HepG2 (cell line): ENCODE measurements around the gene SMAD3. TPM values are rescaled to one million over a fixed set of nuclear protein-coding genes. Genes with fewer than 3 reads are reported as not detected.

Experiments used
- ATAC-seq: fragments of 200-7000 bp; cut with Tn5 transposase; 3 replicates; pipeline ENCODE4 v1.9.1; 2020; ENCODE audit warnings: mild to moderate bottlenecking, moderate library complexity
- BruUV-seq: library from RNA; stranded (reverse); fragments of 400-500 nt; replicated peaks from 2 replicates; lab custom pipeline; 2021; lab: Mats Ljungman, UMichigan
- CTCF ChIA-PET: fragments of 300-600 bp; formaldehyde crosslinking; extraction: SDS; loops from one replicate; lab custom pipeline; 2021; ENCODE audit warnings: low total read pairs, inconsistent platforms, low intra/inter-chr PET ratio; lab: Yijun Ruan, JAX
- POLR2A ChIA-PET: fragments of 350-600 bp; sonication (Branson Sonifier 250); formaldehyde crosslinking; loops from one replicate; lab custom pipeline; 2020; ENCODE audit warnings: antibody characterized with exemption, inconsistent platforms; lab: Yijun Ruan, JAX
- DNase-seq: peaks from one replicate; pipeline ENCODE4 v3.0.0-alpha.2; 2015; ENCODE audit warnings: low spot score
- FAIRE-seq: peaks from 3 replicates; lab custom pipeline; 2011; peaks lifted over from hg19 to GRCh38; lab: Jason Lieb, UNC
- H2AFZ ChIP-seq: one replicate; pipeline ENCODE4 v1.6.1; 2011; ENCODE audit warnings: low read length, inconsistent platforms
- H3K27ac ChIP-seq: fragments of 300-600 bp; 3 replicates; pipeline ENCODE4 v1.8.0; 2011; ENCODE audit warnings: mixed run types, mild to moderate bottlenecking, mixed read lengths, low read length, inconsistent platforms; ENCODE audit not compliant: insufficient read depth; ENCODE audit errors: extremely low read length
- H3K27me3 ChIP-seq, 2 experiments: fragments of 200-600 bp in 1 of 2; 2 replicates in 1 of 2; 3 replicates in 1 of 2; pipeline versions ENCODE4 v1.6.0 to v1.8.0; 2011; ENCODE audit warnings: low read length in 2 of 2, mild to moderate bottlenecking in 2 of 2, moderate library complexity in 2 of 2, inconsistent platforms in 1 of 2; ENCODE audit not compliant: insufficient read depth in 2 of 2, control insufficient read depth in 1 of 2
- H3K36me3 ChIP-seq, 2 experiments: fragments of 200-600 bp in 1 of 2; replicated peaks in 1 of 2; 2 replicates in 1 of 2; 3 replicates in 1 of 2; pipeline versions ENCODE4 v1.5.1 to v1.8.0; 2011; ENCODE audit warnings: low read length in 2 of 2, inconsistent platforms in 1 of 2; ENCODE audit not compliant: insufficient read depth in 2 of 2, control insufficient read depth in 1 of 2
- H3K4me1 ChIP-seq: 2 replicates; pipeline ENCODE4 v1.5.1; 2012; ENCODE audit warnings: low read length, inconsistent platforms; ENCODE audit not compliant: insufficient read depth
- H3K4me2 ChIP-seq: 2 replicates; pipeline ENCODE4 v1.6.0; 2011; ENCODE audit warnings: low read depth, low read length, inconsistent platforms
- H3K4me3 ChIP-seq, 3 experiments: fragments of 200-600 bp in 1 of 3; sonication (generic), shearing (Covaris generic) in 1 of 3; replicated peaks in 1 of 3; 2 replicates each; pipeline ENCODE4 v1.5.1; 2011 to 2016; ENCODE audit warnings: low read length in 3 of 3, inconsistent platforms in 2 of 3, low read depth in 2 of 3, mild to moderate bottlenecking in 2 of 3, control low read depth in 1 of 3, mixed read lengths in 1 of 3; ENCODE audit not compliant: insufficient read depth in 1 of 3
- H3K79me2 ChIP-seq: one replicate; pipeline ENCODE4 v1.6.1; 2011; ENCODE audit warnings: low read length, inconsistent platforms; ENCODE audit not compliant: insufficient read depth
- H3K9ac ChIP-seq: 2 replicates; pipeline ENCODE4 v1.6.0; 2011; ENCODE audit warnings: mild to moderate bottlenecking, low read depth, low read length, inconsistent platforms; ENCODE audit not compliant: insufficient read depth
- H3K9me3 ChIP-seq: 2 replicates; pipeline ENCODE4 v1.5.1; 2012; ENCODE audit warnings: mild to moderate bottlenecking, low read length
- H4K20me1 ChIP-seq: 2 replicates; pipeline ENCODE4 v1.6.0; 2011; ENCODE audit warnings: inconsistent platforms, mild to moderate bottlenecking, low read length, moderate library complexity; ENCODE audit not compliant: insufficient read depth
- CEBPB ChIP-seq: IDR thresholded peaks from 2 replicates; pipeline ENCODE4 v1.6.1; 2011; ENCODE audit warnings: low read depth, low read length, improper control_type of control experiment, borderline replicate concordance
- NR2F1 ChIP-seq, 2 experiments: fragments of 450-650 bp in 1 of 2; formaldehyde crosslinking in 1 of 2; IDR thresholded peaks; 2 replicates each; pipeline versions ENCODE4 v1.5.0 to v1.6.1; 2016 to 2020; ENCODE audit warnings: mild to moderate bottlenecking in 1 of 2, missing compliant biosample characterization in 1 of 2, missing genetic modification reagents in 1 of 2, moderate library complexity in 1 of 2
- RBAK ChIP-seq: sonication (generic); formaldehyde crosslinking; IDR thresholded peaks from 2 replicates; pipeline ENCODE4 v1.5.1; 2020; ENCODE audit warnings: mild to moderate bottlenecking, missing genetic modification reagents
- ZNF101 ChIP-seq: sonication (generic); formaldehyde crosslinking; IDR thresholded peaks from 2 replicates; pipeline ENCODE4 v1.4.0; 2020; ENCODE audit warnings: mild to moderate bottlenecking, low read depth, missing genetic modification reagents, borderline replicate concordance
- WGBS: methylation state at CpG from one replicate; pipeline ENCODE4 v1.1.6; 2017; ENCODE audit warnings: low lambda C conversion rate; 5-methylcytosine and 5-hydroxymethylcytosine counted together
- in situ Hi-C: cut with HindIII; loops from 2 replicates; pipeline ENCODE4 v1.10.0; 2017; ENCODE audit warnings: low pct_unique_long_range_greater_than_20kb; ENCODE audit not compliant: extremely low pct_ligation_motif_present
- intact Hi-C: fragments of 100-400 bp; cut with micrococcal nuclease; formaldehyde crosslinking; loops from one replicate; pipeline ENCODE4 v1.10.0; 2022; ENCODE audit not compliant: unreplicated experiment
- polyA plus RNA-seq, 8 experiments: library from polyadenylated mRNA; depleted of rRNA in 3 of 8; stranded (reverse) in 7 of 8; unstranded in 1 of 8; fragments of >200 nt; fragmentation: Illumina TruSeq in 4 of 8; extraction: Trizol in 4 of 8; gene quantifications; 2 replicates each; pipeline versions ENCODE4 v1.2.1 to v1.2.3, GENCODE V29; 2011 to 2016; ENCODE audit warnings: low read depth in 4 of 8, missing spikeins in 1 of 8, mixed read lengths in 1 of 8; ENCODE audit not compliant: insufficient read depth in 1 of 8
- total RNA-seq, 5 experiments: library from RNA; depleted of rRNA; stranded (reverse); fragments of >200 nt; fragmentation: Illumina TruSeq; extraction: Trizol; gene quantifications; 2 replicates each; pipeline ENCODE4 v1.2.3, GENCODE V29; 2016; ENCODE audit warnings: low read depth in 1 of 5

SMAD3 gene
- total and polyA plus RNA-seq, 2 of the 13 experiments (the other 11 are each of a cell fraction or from before 2014, with no cell fraction given), result 8.6 to 56.3 TPM

DNA sequence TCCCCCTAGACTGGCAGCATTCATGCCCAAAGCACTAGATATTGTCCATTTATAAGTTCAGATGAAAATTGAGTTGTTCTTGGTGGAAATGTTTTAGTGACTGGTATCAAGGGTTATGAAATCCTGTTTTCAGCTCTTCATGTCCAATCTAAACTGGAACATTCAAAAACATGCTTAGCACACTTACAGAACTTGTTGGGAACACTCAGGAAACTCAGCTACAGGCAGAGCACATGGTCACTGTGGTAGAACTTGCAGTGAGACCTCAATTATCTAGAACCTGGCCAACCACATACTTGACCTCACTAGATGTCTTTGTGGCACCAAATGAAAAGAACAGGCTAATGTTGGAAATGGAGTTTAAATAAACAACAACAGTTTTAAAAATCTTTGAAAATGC is 88.8 kb downstream of the SMAD3 start:
- Histone ChIP-seq H3K4me2 (no peak overlapping the region), H3K27me3 (no peaks in the 10 kb centered on the region)
- POLR2A ChIA-PET, result no interaction called here
- no peak for TF ChIP-seq ZNF101 (CRISPR knock-in tag)
- TF ChIP-seq, all 625 proteins: peak for 0
- ATAC-seq (no peak), DNase-seq (no peak), FAIRE-seq (no peak)
- Histone ChIP-seq H3K9me3 (no peaks in the 10 kb centered on the region), H3K9ac (no peak overlapping the region), H3K4me3 (no peak overlapping the region), H2AFZ (no peak overlapping the region), H3K27ac (no peak overlapping the region), H3K4me1 (peaks cover 27% of the 10 kb centered on the region), H3K79me2 (peaks cover 51% of the 10 kb centered on the region), H3K36me3 (peaks cover 12 to 15% of the 10 kb centered on the region in 2 experiments; a peak in 3 of 5 replicates), H4K20me1 (peaks cover 25% of the 10 kb centered on the region)
- CTCF ChIA-PET, result no interaction called here
- BruUV-seq, result no TSS peak
- in situ Hi-C loops (no loop called here), intact Hi-C loops (no loop called here)

DNA sequence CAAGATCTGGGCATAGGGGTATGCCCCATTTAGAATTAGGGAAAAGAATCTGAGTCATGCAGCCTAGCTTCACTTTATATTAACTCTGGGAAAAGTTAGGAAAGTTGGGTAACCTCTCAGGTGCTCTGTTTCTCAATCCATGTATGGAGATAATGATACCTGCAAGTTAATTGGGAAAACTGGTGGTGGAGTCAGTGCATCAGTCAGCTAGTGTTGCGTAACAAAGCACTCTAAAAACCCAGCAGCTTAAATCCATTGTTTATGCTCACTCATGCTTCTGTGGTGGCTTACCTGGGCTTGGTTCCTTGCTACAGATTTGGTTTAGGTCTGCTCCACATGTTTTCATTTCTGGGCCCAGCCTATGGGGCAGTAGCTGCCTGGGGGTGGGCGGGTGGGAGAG is 91.0 kb downstream of the SMAD3 start:
- H3K9ac ChIP-seq, result no peak overlapping the region
- no peak for FAIRE-seq
- peaks cover 12 to 15% of the 10 kb centered on the region in 2 experiments; a peak in 3 of 5 replicates for H3K36me3 ChIP-seq
- H2AFZ ChIP-seq, result no peak overlapping the region
- in situ Hi-C loops, result no loop called here
- peaks cover 32% of the 10 kb centered on the region for H4K20me1 ChIP-seq
- no peak overlapping the region for H3K27ac ChIP-seq
- peak; percentile 96 for TF ChIP-seq RBAK (CRISPR knock-in tag)
- TF ChIP-seq CEBPB, result peak; percentile 81
- no peak for TF ChIP-seq NR2F1 (CRISPR knock-in tag; IDR thresholded peaks at IDR 0.05)
- no peaks in the 10 kb centered on the region for H3K9me3 ChIP-seq
- H3K79me2 ChIP-seq, result peaks cover 54% of the 10 kb centered on the region
- no TSS peak for BruUV-seq
- 97% methylated on average over 2 of the region's 2 CpGs for WGBS
- peaks cover 15% of the 10 kb centered on the region for H3K4me1 ChIP-seq
- H3K4me3 ChIP-seq, result no peak overlapping the region
- no peak for DNase-seq
- no peak for ATAC-seq
- intact Hi-C loops, result no loop called here
- H3K27me3 ChIP-seq, result no peaks in the 10 kb centered on the region
- ChIA-PET POLR2A (interaction anchor here (0.5 kb wide), 1 partner anchor 89 kb away, joined by 3 read pairs; no protein-coding TSS in a partner anchor), CTCF (no interaction called here)
- H3K4me2 ChIP-seq, result no peak overlapping the region
